GM12864 (cell line): ENCODE measurements around the gene PRMT7.

Source experiments
- DNase-seq: peaks from one replicate; pipeline ENCODE4 v3.0.0-alpha.2; 2011; ENCODE audit warnings: low read depth
- H3K4me3 ChIP-seq: 2 replicates; pipeline ENCODE4 v1.5.1; 2011; ENCODE audit warnings: mild to moderate bottlenecking, low read depth, low read length, control low read depth
- TF ChIP-seq, protein P1 (sequence below): IDR thresholded peaks from 2 replicates; pipeline ENCODE4 v1.5.1; 2011; ENCODE audit warnings: low read depth, mild to moderate bottlenecking, moderate library complexity, low read length, control low read depth, inconsistent platforms; ENCODE audit errors: missing control alignments

PRMT7 gene

DNA sequence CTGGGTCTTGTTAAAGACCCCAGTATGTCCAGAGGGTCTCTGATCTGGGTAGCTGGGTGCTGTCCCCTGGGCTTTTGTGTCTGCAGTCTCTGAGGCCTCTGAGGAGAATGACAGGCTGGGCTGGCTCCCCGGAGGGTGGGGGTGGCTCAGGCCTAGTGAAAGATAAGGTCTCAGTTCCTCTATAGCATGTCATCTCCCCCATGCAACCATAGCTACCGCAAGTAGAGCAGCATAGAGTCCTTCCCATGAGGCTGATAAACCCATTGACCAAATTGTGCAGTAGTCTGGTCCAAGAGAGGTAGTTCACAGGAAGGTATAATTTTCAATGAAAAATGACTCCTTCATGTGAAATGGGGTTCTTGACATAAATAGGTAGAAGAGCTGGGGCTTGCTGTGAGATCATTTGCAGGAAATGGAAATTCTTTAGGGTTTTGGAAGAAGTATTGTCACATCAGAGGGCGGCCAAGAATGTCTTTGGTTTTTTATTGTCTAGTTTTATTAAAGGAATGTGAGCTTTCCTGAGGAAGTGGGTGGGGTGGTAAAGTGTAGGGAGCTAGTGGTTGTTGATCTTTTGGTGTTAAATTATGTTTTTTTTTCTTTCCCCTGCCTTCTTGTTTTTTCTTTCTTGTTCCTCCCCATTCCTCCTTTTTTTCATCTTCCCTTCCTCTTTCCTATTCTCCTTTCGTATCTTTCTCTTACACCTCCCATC lies 21.0 kb upstream of the PRMT7 start:
- H3K4me3 ChIP-seq = no peak overlapping the region
- DNase-seq = peak; percentile 69
- TF ChIP-seq, protein P1, sequence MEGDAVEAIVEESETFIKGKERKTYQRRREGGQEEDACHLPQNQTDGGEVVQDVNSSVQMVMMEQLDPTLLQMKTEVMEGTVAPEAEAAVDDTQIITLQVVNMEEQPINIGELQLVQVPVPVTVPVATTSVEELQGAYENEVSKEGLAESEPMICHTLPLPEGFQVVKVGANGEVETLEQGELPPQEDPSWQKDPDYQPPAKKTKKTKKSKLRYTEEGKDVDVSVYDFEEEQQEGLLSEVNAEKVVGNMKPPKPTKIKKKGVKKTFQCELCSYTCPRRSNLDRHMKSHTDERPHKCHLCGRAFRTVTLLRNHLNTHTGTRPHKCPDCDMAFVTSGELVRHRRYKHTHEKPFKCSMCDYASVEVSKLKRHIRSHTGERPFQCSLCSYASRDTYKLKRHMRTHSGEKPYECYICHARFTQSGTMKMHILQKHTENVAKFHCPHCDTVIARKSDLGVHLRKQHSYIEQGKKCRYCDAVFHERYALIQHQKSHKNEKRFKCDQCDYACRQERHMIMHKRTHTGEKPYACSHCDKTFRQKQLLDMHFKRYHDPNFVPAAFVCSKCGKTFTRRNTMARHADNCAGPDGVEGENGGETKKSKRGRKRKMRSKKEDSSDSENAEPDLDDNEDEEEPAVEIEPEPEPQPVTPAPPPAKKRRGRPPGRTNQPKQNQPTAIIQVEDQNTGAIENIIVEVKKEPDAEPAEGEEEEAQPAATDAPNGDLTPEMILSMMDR = no peak

- no peak overlapping the region for H3K4me3 ChIP-seq
- no peak for DNase-seq
- TF ChIP-seq, protein P1 = no peak
Measured at GRCh38 chr16:68290450-68290849, 20.4 kb upstream of the PRMT7 start.

GRCh38 chr16:68291227-68291626 lies 19.6 kb upstream of the PRMT7 start:
- no peak for DNase-seq
- H3K4me3 ChIP-seq = no peak overlapping the region
- TF ChIP-seq, protein P1 = no peak

DNA sequence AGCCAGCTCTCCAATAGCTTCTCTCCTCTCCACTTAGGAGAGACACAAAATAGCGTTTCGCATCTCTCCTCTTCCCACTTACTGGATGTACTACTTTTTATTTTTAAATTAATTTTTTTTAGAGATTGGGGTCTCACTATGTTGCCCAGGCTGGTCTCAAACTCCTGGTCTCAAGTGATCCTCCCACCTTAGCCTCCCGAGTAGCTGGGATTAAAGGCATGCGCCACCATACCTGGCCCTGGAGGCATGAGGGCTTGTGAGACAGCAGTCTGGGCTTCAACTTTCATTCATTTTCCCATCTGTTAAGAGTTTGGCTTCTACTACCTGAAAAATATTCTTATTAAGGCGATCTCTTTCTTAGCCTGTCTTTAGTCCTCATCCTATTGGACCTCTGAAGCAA lies 18.4 kb upstream of the PRMT7 start:
- no peak overlapping the region for H3K4me3 ChIP-seq

GRCh38 chr16:68296291-68296690 lies 14.5 kb upstream of the PRMT7 start:
- H3K4me3 ChIP-seq = no peak overlapping the region
- TF ChIP-seq, protein P1 = no peak
- DNase-seq = no peak

More for the DNA sequence above, 18.4 kb upstream of the PRMT7 start:
- TF ChIP-seq, protein P1 = no peak
- DNase-seq = no peak

DNA sequence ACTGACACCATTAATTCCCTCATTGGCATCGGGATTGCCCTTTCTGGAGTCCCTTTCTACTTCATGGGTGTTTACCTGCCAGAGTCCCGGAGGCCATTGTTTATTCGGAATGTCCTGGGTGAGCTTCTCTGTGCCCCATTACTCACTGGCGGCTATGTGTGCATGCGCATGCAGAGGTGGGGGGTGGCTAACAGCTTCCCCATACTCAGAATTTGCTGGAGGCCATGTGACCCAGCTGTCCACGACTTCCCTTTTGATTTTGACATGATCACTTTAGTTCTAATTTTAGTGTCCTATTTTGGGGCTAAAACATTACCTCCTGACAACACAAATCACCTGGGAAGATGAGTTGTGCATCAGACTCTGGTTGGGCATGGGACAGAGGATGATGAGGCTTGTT lies 14.1 kb upstream of the PRMT7 start:
- no peak for DNase-seq
- H3K4me3 ChIP-seq = no peak overlapping the region
- TF ChIP-seq, protein P1 = no peak

DNA sequence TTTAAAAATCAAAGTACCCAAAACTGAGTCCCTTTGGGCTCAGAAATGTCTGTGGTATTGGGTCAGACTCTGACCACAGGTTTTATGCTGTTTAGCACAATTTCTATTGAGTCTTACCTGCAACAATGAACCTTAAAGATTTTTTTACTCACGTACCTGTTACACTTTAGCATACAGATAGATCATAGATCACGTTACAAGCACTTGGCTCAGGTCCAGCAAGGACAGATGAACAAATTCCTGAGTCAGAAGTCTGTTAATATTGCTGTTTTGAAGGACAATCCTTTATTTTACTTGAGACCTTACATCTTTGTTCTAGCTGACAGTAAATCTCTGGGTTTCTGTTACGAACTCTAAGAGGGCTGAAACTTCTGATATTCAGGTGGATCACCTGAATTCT lies 12.9 kb upstream of the PRMT7 start:
- no peak overlapping the region for H3K4me3 ChIP-seq
- DNase-seq = no peak
- TF ChIP-seq, protein P1 = no peak
